CD4-positive, alpha-beta T cell (primary cell): ENCODE results near the gene MS4A10. TPM values are rescaled to one million over a fixed set of nuclear protein-coding genes. Genes with fewer than 3 reads are reported as not detected.

Source experiments
- ATAC-seq: fragments of 200-7000 bp; cut with Tn5 transposase; one replicate; pipeline ENCODE4 v1.10.0; 2022; ENCODE audit warnings: mild to moderate bottlenecking; ENCODE audit not compliant: poor library complexity
- CTCF ChIA-PET: fragments of 350-600 bp; sonication (Branson Sonifier 250); formaldehyde crosslinking; loops from one replicate; lab custom pipeline; 2021; ENCODE audit warnings: antibody characterized with exemption, inconsistent platforms; lab: Charles Lee
- POLR2A ChIA-PET: fragments of 350-600 bp; sonication (Branson Sonifier 250); formaldehyde crosslinking; loops from one replicate; lab custom pipeline; 2021; ENCODE audit warnings: antibody characterized with exemption, inconsistent platforms; lab: Charles Lee
- DNase-seq, 14 experiments: peaks; one replicate each; pipeline ENCODE4 v3.0.0-alpha.2; 2013 to 2020; ENCODE audit warnings: mixed read lengths in 2 of 14
- H3K27ac ChIP-seq, 2 donors: one replicate each; pipeline versions ENCODE4 v1.5.1 to v1.7.0; 2013; ENCODE audit warnings: low read length in 2 of 2, low read depth in 1 of 2, mild to moderate bottlenecking in 1 of 2
- H3K27me3 ChIP-seq, 2 experiments: 1 replicate in 1 of 2; 2 replicates in 1 of 2; pipeline versions ENCODE4 v1.6.1 to v1.7.0; 2013; ENCODE audit warnings: low read length in 2 of 2, control low read depth in 1 of 2, mild to moderate bottlenecking in 1 of 2, moderate library complexity in 1 of 2; ENCODE audit not compliant: insufficient read depth in 2 of 2, control insufficient read depth in 1 of 2
- H3K36me3 ChIP-seq: one replicate; pipeline ENCODE4 v1.6.1; 2013; ENCODE audit warnings: low read length, control low read depth; ENCODE audit not compliant: insufficient read depth
- H3K4me1 ChIP-seq: one replicate; pipeline ENCODE4 v1.6.1; 2013; ENCODE audit warnings: low read length, control low read depth; ENCODE audit not compliant: insufficient read depth
- H3K4me3 ChIP-seq: one replicate; pipeline ENCODE4 v1.5.1; 2013; ENCODE audit warnings: mild to moderate bottlenecking, low read length, moderate library complexity
- H3K9me3 ChIP-seq, 2 experiments: 1 replicate in 1 of 2; 2 replicates in 1 of 2; pipeline versions ENCODE4 v1.6.1 to v1.7.0; 2013; ENCODE audit warnings: low read length in 2 of 2, mild to moderate bottlenecking in 2 of 2, control low read depth in 1 of 2, moderate library complexity in 1 of 2; ENCODE audit not compliant: control insufficient read depth in 1 of 2, insufficient read depth in 1 of 2
- H3K27ac Mint-ChIP-seq: one replicate; pipeline ENCODE4 v1.8.0; 2020; ENCODE audit warnings: mixed read lengths
- H3K27me3 Mint-ChIP-seq: one replicate; pipeline ENCODE4 v1.8.0; 2021; ENCODE audit warnings: mixed read lengths
- H3K36me3 Mint-ChIP-seq: one replicate; pipeline ENCODE4 v1.8.0; 2021; ENCODE audit warnings: low read depth, mixed read lengths
- H3K4me1 Mint-ChIP-seq: one replicate; pipeline ENCODE4 v1.8.0; 2021; ENCODE audit warnings: low read depth, mixed read lengths
- H3K4me3 Mint-ChIP-seq: one replicate; pipeline ENCODE4 v1.8.0; 2020; ENCODE audit warnings: mild to moderate bottlenecking, mixed read lengths
- H3K9me3 Mint-ChIP-seq: one replicate; pipeline ENCODE4 v1.8.0; 2020; ENCODE audit warnings: mixed read lengths
- intact Hi-C, 2 experiments: fragments of 100-400 bp; cut with DNase I in 1 of 2; cut with micrococcal nuclease in 1 of 2; formaldehyde crosslinking; loops; one replicate each; pipeline versions ENCODE4 v1.15.1 to v1.9.0; 2023 to 2025; cut with DNase I, micrococcal nuclease
- total RNA-seq, 174 experiments: library from RNA in 2 of 174; stranded (reverse) in 2 of 174; gene quantifications; one replicate each; pipeline ENCODE4 v1.2.3 and lab custom pipeline; 2021 to 2026
- TF ChIP-seq, protein P1 (sequence below): fragments of 200-600 bp; IDR thresholded peaks from one replicate; pipeline ENCODE4 v1.8.0; 2022; ENCODE audit warnings: antibody characterized with exemption, mild to moderate bottlenecking

Gene MS4A10
- total RNA-seq, 2 experiments from 2014 or later = not detected

- no peaks in the 10 kb centered on the region for H3K4me1 ChIP-seq
- no peak overlapping the region for H3K4me3 ChIP-seq
- no peaks in the 10 kb centered on the region for H3K36me3 Mint-ChIP-seq
- DNase-seq = no peak
- intact Hi-C loops = no loop called here
- ATAC-seq = no peak
- CTCF ChIA-PET = no interaction called here
- H3K27me3 Mint-ChIP-seq = peaks cover 10% of the 10 kb centered on the region
- H3K9me3 ChIP-seq = peaks cover 0 to under 1% of the 10 kb centered on the region in 2 experiments
- H3K9me3 Mint-ChIP-seq = no peaks in the 10 kb centered on the region
- no peaks in the 10 kb centered on the region for H3K36me3 ChIP-seq
- no peaks in the 10 kb centered on the region for H3K27me3 ChIP-seq
- no peak overlapping the region for H3K27ac ChIP-seq
- POLR2A ChIA-PET = no interaction called here
- no peak overlapping the region for H3K27ac Mint-ChIP-seq
- no peak overlapping the region for H3K4me3 Mint-ChIP-seq
- no peaks in the 10 kb centered on the region for H3K4me1 Mint-ChIP-seq
- TF ChIP-seq, protein P1, sequence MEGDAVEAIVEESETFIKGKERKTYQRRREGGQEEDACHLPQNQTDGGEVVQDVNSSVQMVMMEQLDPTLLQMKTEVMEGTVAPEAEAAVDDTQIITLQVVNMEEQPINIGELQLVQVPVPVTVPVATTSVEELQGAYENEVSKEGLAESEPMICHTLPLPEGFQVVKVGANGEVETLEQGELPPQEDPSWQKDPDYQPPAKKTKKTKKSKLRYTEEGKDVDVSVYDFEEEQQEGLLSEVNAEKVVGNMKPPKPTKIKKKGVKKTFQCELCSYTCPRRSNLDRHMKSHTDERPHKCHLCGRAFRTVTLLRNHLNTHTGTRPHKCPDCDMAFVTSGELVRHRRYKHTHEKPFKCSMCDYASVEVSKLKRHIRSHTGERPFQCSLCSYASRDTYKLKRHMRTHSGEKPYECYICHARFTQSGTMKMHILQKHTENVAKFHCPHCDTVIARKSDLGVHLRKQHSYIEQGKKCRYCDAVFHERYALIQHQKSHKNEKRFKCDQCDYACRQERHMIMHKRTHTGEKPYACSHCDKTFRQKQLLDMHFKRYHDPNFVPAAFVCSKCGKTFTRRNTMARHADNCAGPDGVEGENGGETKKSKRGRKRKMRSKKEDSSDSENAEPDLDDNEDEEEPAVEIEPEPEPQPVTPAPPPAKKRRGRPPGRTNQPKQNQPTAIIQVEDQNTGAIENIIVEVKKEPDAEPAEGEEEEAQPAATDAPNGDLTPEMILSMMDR = no peak
Measured at GRCh38 chr11:60810569-60810968, 25.4 kb downstream of the MS4A10 start.

DNA sequence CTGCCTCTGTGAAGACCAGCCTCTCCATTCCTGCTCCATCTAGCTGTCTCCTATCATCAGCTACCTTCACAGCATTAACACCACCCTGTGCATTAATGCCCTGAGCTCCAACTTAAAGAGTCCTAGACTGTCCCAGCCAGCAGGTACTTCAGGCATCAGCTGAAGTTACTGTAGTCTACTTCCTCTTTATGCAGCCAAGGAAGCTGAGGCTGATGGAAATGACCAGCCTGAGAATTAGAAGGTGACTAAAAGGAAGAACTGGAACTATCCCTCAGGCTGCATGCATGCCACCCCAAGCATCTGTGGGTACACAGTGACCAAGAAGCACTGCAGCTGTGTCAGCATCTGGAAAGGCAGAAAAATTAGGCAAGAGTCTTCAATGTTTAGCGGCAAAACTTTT lies 28.2 kb downstream of the MS4A10 start:
- Histone ChIP-seq H3K36me3 (no peaks in the 10 kb centered on the region), H3K27me3 (peaks cover 0 to 6% of the 10 kb centered on the region in 2 experiments), H3K4me3 (no peak overlapping the region), H3K27ac (no peak overlapping the region), H3K4me1 (no peaks in the 10 kb centered on the region), H3K9me3 (peaks cover 11 to 17% of the 10 kb centered on the region in 2 experiments)
- Mint-ChIP-seq H3K27me3 (peaks cover 5% of the 10 kb centered on the region), H3K4me1 (no peaks in the 10 kb centered on the region), H3K4me3 (no peak overlapping the region), H3K36me3 (no peaks in the 10 kb centered on the region), H3K9me3 (no peaks in the 10 kb centered on the region), H3K27ac (no peak overlapping the region)
- ATAC-seq (no peak), DNase-seq (no peak)
- intact Hi-C loops = no loop called here
- CTCF ChIA-PET = no interaction called here
- POLR2A ChIA-PET = no interaction called here
- TF ChIP-seq, protein P1 = no peak

- Mint-ChIP-seq H3K4me1 (no peaks in the 10 kb centered on the region), H3K9me3 (no peaks in the 10 kb centered on the region), H3K27ac (no peak overlapping the region), H3K27me3 (peaks cover 5% of the 10 kb centered on the region), H3K36me3 (no peaks in the 10 kb centered on the region), H3K4me3 (no peak overlapping the region)
- Histone ChIP-seq H3K36me3 (no peaks in the 10 kb centered on the region), H3K4me3 (no peak overlapping the region), H3K9me3 (peaks cover 11 to 17% of the 10 kb centered on the region in 2 experiments), H3K27ac (no peak overlapping the region), H3K4me1 (no peaks in the 10 kb centered on the region), H3K27me3 (peaks cover 0 to 6% of the 10 kb centered on the region in 2 experiments)
- DNase-seq (no peak), ATAC-seq (no peak)
- TF ChIP-seq, protein P1 = no peak
- intact Hi-C loops = no loop called here
- CTCF ChIA-PET = no interaction called here
- POLR2A ChIA-PET = no interaction called here
Measured at GRCh38 chr11:60814112-60814511, 29.0 kb downstream of the MS4A10 start.
